NAMALWA (cell line): ENCODE measurements around the gene KDM3B.

Experiments used
- DNase-seq: peaks from one replicate; pipeline ENCODE4 v3.0.0-alpha.2; 2015; ENCODE audit warnings: low spot score

KDM3B gene

GRCh38 chr5:138449501-138450239 lies 97.2 kb downstream of the KDM3B start:
- peak; percentile 82 for DNase-seq

GRCh38 chr5:138450971-138451370 lies 98.5 kb downstream of the KDM3B start:
- no peak for DNase-seq

GRCh38 chr5:138452720-138453119 lies 100.2 kb downstream of the KDM3B start:
- no peak for DNase-seq

- DNase-seq: no peak
These were observed 101.1 kb downstream of the KDM3B start for GRCh38 chr5:138453590-138453989.

- DNase-seq: no peak
These were observed 101.6 kb downstream of the KDM3B start for GRCh38 chr5:138454121-138454520.

- DNase-seq: no peak
These were observed 102.9 kb downstream of the KDM3B start for GRCh38 chr5:138455232-138455930.

GRCh38 chr5:138457531-138458275 lies 105.2 kb downstream of the KDM3B start:
- no peak for DNase-seq

GRCh38 chr5:138458384-138458783 lies 105.9 kb downstream of the KDM3B start:
- no peak for DNase-seq

- DNase-seq: no peak
These were observed 106.4 kb downstream of the KDM3B start for GRCh38 chr5:138458856-138459255.

- DNase-seq: peak; percentile 76
These were observed 106.9 kb downstream of the KDM3B start for GRCh38 chr5:138459311-138459933.

- DNase-seq: no peak
These were observed 107.7 kb downstream of the KDM3B start for GRCh38 chr5:138460032-138460693.

GRCh38 chr5:138461343-138462125 lies 109.0 kb downstream of the KDM3B start:
- no peak for DNase-seq

- DNase-seq: peak; percentile 22
These were observed 111.0 kb downstream of the KDM3B start for GRCh38 chr5:138463419-138464007.

- DNase-seq: peak; percentile 96
These were observed 111.5 kb downstream of the KDM3B start for GRCh38 chr5:138464008-138464387.

- DNase-seq: peak; percentile 98
These were observed 112.1 kb downstream of the KDM3B start for GRCh38 chr5:138464388-138465260.

- DNase-seq: peak; percentile 93
These were observed 113.0 kb downstream of the KDM3B start, which contains the start of gene EGR1 for GRCh38 chr5:138465261-138466124. EGR1 (plus strand) TSS chr5:138465479; CDS start chr5:138465762, 283 bp downstream.

GRCh38 chr5:138466125-138466899 lies 113.8 kb downstream of the KDM3B start:
- no peak for DNase-seq
